ENCODE measurements around the gene FAM53A.

Gene FAM53A

DNA sequence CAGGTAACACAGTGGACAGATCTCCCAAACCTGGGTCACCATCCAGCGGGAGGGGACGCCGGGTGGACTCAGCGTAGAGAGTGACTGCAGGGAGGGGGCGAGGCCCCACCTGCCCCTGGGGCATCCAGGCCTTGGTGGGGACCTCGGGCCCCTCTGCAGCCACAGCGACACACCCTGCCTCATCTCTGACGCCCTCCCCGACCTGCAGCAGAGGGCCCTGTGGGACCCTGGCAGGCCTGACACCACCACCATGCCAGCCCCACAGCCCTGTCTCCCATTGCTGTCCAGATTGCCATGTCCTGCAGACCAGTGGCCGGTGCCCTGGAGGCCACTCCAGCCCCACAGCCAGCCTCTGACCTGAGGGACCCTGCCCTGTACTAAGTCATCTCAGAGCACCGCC is 45.2 kb downstream of the FAM53A start:
- H3K27ac ChIP-seq: no peak overlapping the region
- no peak for TF ChIP-seq ZFX (IDR thresholded peaks at IDR 0.05; ENCODE audit: borderline replicate concordance)
- TF ChIP-seq, protein P1, sequence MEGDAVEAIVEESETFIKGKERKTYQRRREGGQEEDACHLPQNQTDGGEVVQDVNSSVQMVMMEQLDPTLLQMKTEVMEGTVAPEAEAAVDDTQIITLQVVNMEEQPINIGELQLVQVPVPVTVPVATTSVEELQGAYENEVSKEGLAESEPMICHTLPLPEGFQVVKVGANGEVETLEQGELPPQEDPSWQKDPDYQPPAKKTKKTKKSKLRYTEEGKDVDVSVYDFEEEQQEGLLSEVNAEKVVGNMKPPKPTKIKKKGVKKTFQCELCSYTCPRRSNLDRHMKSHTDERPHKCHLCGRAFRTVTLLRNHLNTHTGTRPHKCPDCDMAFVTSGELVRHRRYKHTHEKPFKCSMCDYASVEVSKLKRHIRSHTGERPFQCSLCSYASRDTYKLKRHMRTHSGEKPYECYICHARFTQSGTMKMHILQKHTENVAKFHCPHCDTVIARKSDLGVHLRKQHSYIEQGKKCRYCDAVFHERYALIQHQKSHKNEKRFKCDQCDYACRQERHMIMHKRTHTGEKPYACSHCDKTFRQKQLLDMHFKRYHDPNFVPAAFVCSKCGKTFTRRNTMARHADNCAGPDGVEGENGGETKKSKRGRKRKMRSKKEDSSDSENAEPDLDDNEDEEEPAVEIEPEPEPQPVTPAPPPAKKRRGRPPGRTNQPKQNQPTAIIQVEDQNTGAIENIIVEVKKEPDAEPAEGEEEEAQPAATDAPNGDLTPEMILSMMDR (IDR thresholded peaks at IDR 0.05): no peak

DNA sequence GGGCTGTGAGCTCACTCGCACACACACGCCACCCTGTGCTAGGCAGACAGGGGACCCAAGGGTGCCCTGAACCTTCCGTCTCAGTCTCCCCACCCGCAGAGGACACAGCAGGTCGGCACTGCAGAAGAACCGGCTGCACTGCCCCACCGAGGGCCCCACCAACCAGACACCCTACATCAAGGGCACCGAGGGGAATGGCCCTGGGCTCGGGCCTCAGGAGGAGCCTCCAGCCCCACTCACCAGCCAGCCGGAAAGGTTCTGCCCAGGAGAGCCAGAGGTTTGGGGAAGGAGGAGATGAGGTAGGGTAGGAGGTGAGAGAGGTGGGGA is 45.9 kb downstream of the FAM53A start:
- no peak overlapping the region for H3K27ac ChIP-seq
- TF ChIP-seq, protein P1 (IDR thresholded peaks at IDR 0.05): no peak
- no peak for TF ChIP-seq ZFX (IDR thresholded peaks at IDR 0.05; ENCODE audit: borderline replicate concordance)

DNA sequence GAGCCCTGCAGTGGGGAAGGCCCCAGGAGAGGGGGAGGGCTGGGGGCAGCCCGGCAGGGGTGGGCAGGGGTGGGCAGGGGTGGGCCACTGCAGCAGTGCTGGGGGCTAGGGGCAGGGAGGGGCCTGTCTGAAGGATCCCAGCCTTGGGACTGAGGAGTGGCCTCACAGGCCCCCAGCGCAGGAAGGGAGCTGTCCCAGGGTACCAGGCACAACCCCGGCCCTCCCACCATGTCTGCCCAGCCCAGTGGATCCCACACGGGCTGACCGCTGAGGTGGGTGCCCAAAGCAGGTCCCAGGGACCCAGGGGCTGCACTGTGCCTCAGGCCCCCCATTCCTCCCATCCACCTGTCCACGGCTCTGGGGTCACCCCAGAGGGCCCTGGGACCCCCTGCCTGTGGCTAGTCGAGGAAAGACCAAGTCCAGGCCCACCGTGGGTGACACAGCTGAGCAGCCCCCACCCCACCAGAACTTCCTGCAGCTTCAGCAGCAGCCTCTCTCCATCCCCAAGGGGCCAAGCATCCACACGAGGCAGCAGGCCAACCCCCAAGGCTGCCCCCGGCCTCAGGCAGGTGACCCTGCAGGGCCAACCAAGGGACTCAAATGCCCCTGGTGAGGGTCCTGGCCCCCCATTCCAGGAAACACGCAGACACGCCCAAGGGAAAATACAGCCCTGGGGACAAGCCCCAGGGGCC is 46.4 kb downstream of the FAM53A start:
- H3K27ac ChIP-seq: no peak overlapping the region
- TF ChIP-seq ZFX (IDR thresholded peaks at IDR 0.05; ENCODE audit: borderline replicate concordance): no peak
- TF ChIP-seq, protein P1 (IDR thresholded peaks at IDR 0.05): no peak

DNA sequence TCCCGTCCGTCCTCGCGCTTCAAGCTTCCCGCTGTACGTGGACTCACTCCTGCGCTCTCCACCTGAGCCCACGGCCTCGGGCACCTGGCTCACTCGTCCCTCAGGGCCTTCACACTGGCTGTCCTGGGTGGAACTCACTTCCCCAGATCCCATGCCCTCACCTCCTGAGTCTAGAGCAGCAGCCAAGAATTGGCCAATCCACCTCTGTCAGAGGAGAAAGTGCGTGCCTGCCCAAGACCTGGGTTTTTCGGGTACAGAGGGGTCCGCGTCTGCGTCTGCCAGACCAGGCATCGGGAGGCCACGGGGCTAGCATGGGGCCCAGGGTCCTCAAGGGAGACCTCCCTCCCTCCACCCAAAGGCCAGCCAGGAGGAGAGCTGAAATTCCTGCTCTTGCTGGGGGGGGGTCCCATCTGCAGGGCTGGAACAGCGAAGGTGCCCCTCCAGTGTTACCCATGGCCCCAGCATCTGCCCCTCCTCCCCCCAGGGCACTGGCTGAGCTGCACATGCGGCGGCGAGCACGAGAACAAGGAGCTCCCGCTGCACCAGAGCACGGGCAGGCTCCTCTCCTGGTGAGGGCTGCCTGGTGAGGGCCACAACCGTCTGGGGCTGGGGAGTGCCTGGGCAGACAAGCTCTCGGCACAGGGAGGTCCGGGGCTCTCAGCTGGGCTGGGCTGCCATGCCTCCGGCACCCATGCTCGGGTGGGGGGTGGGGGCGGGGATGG is 47.5 kb downstream of the FAM53A start:
- TF ChIP-seq, protein P1 (IDR thresholded peaks at IDR 0.05): no peak
- TF ChIP-seq ZFX (IDR thresholded peaks at IDR 0.05; ENCODE audit: borderline replicate concordance): no peak

DNA sequence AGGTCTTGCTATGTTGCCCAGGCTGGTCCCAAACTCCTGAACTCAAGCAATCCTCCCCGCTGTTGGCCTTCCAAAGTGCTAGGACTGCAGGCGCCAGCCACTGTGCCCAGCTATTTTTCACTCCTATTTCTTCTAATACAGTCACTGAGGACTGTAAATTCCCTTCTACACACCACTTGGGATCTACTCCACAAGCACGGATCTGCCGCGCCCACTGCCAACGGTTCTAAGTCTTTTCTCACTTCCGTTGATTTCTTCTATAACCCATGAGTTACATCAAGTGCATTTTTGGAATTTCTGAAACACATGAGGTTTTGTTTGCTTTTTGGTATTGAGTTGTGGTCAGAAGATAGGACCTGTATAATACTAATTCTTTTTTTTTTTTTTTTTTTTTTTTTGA is 48.6 kb downstream of the FAM53A start:
- TF ChIP-seq, protein P1 (IDR thresholded peaks at IDR 0.05): no peak
- H3K27ac ChIP-seq: no peak overlapping the region

More for the DNA sequence above, 47.5 kb downstream of the FAM53A start:
- H3K27ac ChIP-seq: no peak overlapping the region

DNA sequence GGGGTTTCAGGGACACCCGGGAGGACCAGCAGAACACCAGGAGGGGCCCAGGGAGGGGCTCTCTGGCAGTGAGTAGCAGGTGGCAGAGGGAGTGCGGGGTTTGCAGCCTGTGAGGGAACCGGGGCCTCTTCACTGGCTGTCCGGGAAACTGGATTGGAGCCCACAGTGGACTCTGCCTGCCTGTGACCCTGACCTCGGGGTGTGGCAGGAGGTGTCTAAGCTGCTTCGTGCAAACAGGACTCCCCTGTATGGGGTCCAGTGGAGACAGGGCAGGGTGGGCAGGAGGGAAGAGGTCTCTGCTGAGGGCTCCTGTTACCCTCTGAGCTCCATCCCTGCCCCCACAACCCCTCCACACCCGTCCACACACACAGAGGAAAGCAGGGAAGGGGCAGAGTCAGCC is 50.1 kb downstream of the FAM53A start:
- H3K27ac ChIP-seq: no peak overlapping the region
- TF ChIP-seq, protein P1 (IDR thresholded peaks at IDR 0.05): no peak
- no peak for TF ChIP-seq ZFX (IDR thresholded peaks at IDR 0.05; ENCODE audit: borderline replicate concordance)
